Measurements from ENCODE around the gene ADGRL3. TPM values are rescaled to one million over a fixed set of nuclear protein-coding genes. Genes with fewer than 3 reads are reported as not detected.

ADGRL3 gene
- total and polyA plus RNA-seq, 4 donors: 0.07 to 1.7 (median 0.82) TPM

DNA sequence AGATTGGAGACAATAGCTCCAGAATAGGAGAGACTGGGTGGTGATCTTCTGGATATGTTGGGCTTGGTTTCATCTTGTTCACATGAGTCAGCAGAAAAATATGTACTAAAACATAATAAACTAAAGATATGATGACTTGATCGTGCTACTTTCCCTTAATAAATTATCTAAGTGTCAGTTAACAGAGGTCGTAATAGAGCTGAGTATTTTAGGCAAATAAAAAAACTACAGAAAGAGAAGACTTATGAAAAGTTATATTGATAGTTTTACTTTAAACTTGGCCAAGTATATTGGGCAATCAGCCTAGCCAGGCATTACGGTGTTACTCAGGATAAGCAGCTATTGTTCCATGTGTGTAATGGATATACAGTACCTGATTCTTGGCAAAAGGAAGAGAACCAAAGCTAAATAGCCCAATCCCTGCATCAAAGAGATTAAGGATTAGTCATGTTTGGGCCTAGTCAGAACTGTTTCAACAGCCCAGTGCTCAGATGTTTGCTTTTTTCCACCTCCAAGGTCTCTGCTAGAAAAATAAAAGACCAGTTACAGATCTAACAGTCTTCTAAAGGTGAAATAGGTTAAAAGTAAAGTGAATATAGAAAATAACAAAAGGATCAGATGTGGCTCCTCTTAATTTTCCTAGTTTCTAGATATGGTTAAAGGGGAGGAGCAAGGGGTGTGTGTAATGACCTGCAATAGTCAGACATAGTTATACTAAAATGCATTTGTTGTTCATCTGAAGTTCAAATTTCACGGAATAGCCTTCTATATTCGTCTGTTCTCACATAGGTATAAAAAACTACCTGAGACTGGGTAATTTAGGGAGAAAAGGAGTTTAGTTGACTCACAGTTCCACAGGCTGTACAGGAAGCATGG is 262.6 kb downstream of the ADGRL3 start:
- Histone ChIP-seq H3K36me3 (ENCODE audit: control insufficient read depth in 4 of 4, insufficient read depth in 3 of 4, low read depth in 1 of 4, low read length in 3 of 4) (no peaks in the 10 kb centered on the region), H3K9me3 (ENCODE audit: control insufficient read depth in 4 of 4, low read length in 3 of 4) (no peaks in the 10 kb centered on the region), H3K9ac (ENCODE audit: low read depth in 1 of 2, low read length in 2 of 2) (no peak overlapping the region), H3K4me3 (ENCODE audit: low read depth in 1 of 3, low read length in 3 of 3) (no peak overlapping the region), H3K27me3 (ENCODE audit: control insufficient read depth in 4 of 4, insufficient read depth in 4 of 4, low read length in 3 of 4) (no peaks in the 10 kb centered on the region), H3K27ac (ENCODE audit: low read depth in 1 of 2, low read length in 2 of 2) (no peak overlapping the region), H3K4me1 (ENCODE audit: control insufficient read depth in 4 of 4, insufficient read depth in 4 of 4, low read length in 3 of 4) (no peaks in the 10 kb centered on the region)
- no peak for DNase-seq (ENCODE audit: low spot score)
- 68% methylated on average over 5 of the region's 5 CpGs for WGBS
- no peak for TF ChIP-seq RXRA (IDR thresholded peaks at IDR 0.05)
- TF ChIP-seq GABPA (IDR thresholded peaks at IDR 0.05 in 1 of 2, conservative IDR thresholded peaks at IDR 0.05 in 1 of 2): no peak
- TF ChIP-seq JUND (IDR thresholded peaks at IDR 0.05): no peak
- TF ChIP-seq SP1 (IDR thresholded peaks at IDR 0.05): no peak
- TF ChIP-seq TAF1 (conservative IDR thresholded peaks at IDR 0.05): no peak
- no peak for TF ChIP-seq ATF3 (IDR thresholded peaks at IDR 0.05)
- no peak for TF ChIP-seq HNF4G (IDR thresholded peaks at IDR 0.05)
- TF ChIP-seq YY1 (IDR thresholded peaks at IDR 0.05): no peak
- no peak for TF ChIP-seq FOXA2 (IDR thresholded peaks at IDR 0.05)
- TF ChIP-seq FOXA1 (IDR thresholded peaks at IDR 0.05): no peak
- TF ChIP-seq, protein P1, sequence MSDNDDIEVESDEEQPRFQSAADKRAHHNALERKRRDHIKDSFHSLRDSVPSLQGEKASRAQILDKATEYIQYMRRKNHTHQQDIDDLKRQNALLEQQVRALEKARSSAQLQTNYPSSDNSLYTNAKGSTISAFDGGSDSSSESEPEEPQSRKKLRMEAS (IDR thresholded peaks at IDR 0.05): no peak
- TF ChIP-seq HNF4A (conservative IDR thresholded peaks at IDR 0.05): no peak
- TF ChIP-seq, protein P2, sequence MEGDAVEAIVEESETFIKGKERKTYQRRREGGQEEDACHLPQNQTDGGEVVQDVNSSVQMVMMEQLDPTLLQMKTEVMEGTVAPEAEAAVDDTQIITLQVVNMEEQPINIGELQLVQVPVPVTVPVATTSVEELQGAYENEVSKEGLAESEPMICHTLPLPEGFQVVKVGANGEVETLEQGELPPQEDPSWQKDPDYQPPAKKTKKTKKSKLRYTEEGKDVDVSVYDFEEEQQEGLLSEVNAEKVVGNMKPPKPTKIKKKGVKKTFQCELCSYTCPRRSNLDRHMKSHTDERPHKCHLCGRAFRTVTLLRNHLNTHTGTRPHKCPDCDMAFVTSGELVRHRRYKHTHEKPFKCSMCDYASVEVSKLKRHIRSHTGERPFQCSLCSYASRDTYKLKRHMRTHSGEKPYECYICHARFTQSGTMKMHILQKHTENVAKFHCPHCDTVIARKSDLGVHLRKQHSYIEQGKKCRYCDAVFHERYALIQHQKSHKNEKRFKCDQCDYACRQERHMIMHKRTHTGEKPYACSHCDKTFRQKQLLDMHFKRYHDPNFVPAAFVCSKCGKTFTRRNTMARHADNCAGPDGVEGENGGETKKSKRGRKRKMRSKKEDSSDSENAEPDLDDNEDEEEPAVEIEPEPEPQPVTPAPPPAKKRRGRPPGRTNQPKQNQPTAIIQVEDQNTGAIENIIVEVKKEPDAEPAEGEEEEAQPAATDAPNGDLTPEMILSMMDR (IDR thresholded peaks at IDR 0.05; ENCODE audit: low read depth, low read length, missing input control): no peak
- no peak for TF ChIP-seq NR2F2 (IDR thresholded peaks at IDR 0.05)
- no peak for TF ChIP-seq RAD21 (IDR thresholded peaks at IDR 0.05)
- TF ChIP-seq, protein P3, sequence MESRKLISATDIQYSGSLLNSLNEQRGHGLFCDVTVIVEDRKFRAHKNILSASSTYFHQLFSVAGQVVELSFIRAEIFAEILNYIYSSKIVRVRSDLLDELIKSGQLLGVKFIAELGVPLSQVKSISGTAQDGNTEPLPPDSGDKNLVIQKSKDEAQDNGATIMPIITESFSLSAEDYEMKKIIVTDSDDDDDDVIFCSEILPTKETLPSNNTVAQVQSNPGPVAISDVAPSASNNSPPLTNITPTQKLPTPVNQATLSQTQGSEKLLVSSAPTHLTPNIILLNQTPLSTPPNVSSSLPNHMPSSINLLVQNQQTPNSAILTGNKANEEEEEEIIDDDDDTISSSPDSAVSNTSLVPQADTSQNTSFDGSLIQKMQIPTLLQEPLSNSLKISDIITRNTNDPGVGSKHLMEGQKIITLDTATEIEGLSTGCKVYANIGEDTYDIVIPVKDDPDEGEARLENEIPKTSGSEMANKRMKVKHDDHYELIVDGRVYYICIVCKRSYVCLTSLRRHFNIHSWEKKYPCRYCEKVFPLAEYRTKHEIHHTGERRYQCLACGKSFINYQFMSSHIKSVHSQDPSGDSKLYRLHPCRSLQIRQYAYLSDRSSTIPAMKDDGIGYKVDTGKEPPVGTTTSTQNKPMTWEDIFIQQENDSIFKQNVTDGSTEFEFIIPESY (IDR thresholded peaks at IDR 0.05): no peak
- TF ChIP-seq, protein P4, sequence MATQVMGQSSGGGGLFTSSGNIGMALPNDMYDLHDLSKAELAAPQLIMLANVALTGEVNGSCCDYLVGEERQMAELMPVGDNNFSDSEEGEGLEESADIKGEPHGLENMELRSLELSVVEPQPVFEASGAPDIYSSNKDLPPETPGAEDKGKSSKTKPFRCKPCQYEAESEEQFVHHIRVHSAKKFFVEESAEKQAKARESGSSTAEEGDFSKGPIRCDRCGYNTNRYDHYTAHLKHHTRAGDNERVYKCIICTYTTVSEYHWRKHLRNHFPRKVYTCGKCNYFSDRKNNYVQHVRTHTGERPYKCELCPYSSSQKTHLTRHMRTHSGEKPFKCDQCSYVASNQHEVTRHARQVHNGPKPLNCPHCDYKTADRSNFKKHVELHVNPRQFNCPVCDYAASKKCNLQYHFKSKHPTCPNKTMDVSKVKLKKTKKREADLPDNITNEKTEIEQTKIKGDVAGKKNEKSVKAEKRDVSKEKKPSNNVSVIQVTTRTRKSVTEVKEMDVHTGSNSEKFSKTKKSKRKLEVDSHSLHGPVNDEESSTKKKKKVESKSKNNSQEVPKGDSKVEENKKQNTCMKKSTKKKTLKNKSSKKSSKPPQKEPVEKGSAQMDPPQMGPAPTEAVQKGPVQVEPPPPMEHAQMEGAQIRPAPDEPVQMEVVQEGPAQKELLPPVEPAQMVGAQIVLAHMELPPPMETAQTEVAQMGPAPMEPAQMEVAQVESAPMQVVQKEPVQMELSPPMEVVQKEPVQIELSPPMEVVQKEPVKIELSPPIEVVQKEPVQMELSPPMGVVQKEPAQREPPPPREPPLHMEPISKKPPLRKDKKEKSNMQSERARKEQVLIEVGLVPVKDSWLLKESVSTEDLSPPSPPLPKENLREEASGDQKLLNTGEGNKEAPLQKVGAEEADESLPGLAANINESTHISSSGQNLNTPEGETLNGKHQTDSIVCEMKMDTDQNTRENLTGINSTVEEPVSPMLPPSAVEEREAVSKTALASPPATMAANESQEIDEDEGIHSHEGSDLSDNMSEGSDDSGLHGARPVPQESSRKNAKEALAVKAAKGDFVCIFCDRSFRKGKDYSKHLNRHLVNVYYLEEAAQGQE (IDR thresholded peaks at IDR 0.05): no peak
- no peak for TF ChIP-seq EGR1 (IDR thresholded peaks at IDR 0.05; ENCODE audit: low read depth in 2 of 2)

All from liver (tissue), 9 donors.